Activated CD4-positive, alpha-beta memory T cell treated with anti-CD3 and anti-CD28 coated beads, Interleukin-2, amount 10 ng/mL, durations not matched to agents 7 days and 5 days (primary cell): Measurements from ENCODE around the gene WFDC10B. TPM values are rescaled to one million over a fixed set of nuclear protein-coding genes. Genes with fewer than 3 reads are reported as not detected.
"Not testable (repeated sequence)": the region's sequence is repeated elsewhere in the genome, so short reads cannot be mapped to it uniquely, and the experiment has no call there.

ENCODE experiments used
- CTCF ChIA-PET: fragments of 350-600 bp; sonication (Branson Sonifier 250); formaldehyde crosslinking; loops from one replicate; lab custom pipeline; 2021; ENCODE audit warnings: antibody characterized with exemption, inconsistent platforms; lab: Charles Lee
- POLR2A ChIA-PET: fragments of 350-600 bp; sonication (Branson Sonifier 250); formaldehyde crosslinking; loops from one replicate; lab custom pipeline; 2021; ENCODE audit warnings: antibody characterized with exemption; lab: Charles Lee
- DNase-seq: peaks from one replicate; pipeline ENCODE4 v3.0.0-alpha.2; 2020
- H3K27ac Mint-ChIP-seq: one replicate; pipeline ENCODE4 v1.8.0; 2021; ENCODE audit warnings: mild to moderate bottlenecking, mixed read lengths
- H3K27me3 Mint-ChIP-seq: one replicate; pipeline ENCODE4 v1.8.0; 2021; ENCODE audit warnings: mixed read lengths
- H3K36me3 Mint-ChIP-seq: one replicate; pipeline ENCODE4 v1.8.0; 2021; ENCODE audit warnings: low read depth, mixed read lengths
- H3K4me1 Mint-ChIP-seq: one replicate; pipeline ENCODE4 v1.8.0; 2021; ENCODE audit warnings: mixed read lengths
- H3K4me3 Mint-ChIP-seq: one replicate; pipeline ENCODE4 v1.8.0; 2021; ENCODE audit warnings: mild to moderate bottlenecking, mixed read lengths
- H3K9me3 Mint-ChIP-seq: one replicate; pipeline ENCODE4 v1.8.0; 2021; ENCODE audit warnings: mixed read lengths
- total RNA-seq, 2 experiments: library from RNA; stranded (reverse); gene quantifications; one replicate each; pipeline ENCODE4 v1.2.3, GENCODE V29; 2021

Gene WFDC10B
- not detected for total RNA-seq

- Mint-ChIP-seq H3K27me3 (peaks cover 27% of the 10 kb centered on the region), H3K9me3 (no peaks in the 10 kb centered on the region), H3K4me3 (no peak within 1 kb of the TSS), H3K27ac (no peak within 1 kb of the TSS), H3K36me3 (no peaks in the 10 kb centered on the region), H3K4me1 (no peaks in the 10 kb centered on the region)
- ChIA-PET CTCF (no interaction called here), POLR2A (no interaction called here)
- DNase-seq = no peak
Observed at GRCh38 chr20:45704969-45705637, at the start of gene WFDC10B. Gene WFDC10B, minus strand, starts transcription at chr20:45705019. Its CDS starts 19,027 bp downstream, at chr20:45685992.

GRCh38 chr20:45752746-45753145 lies 47.9 kb upstream of the WFDC10B start:
- Mint-ChIP-seq H3K27me3 (peaks cover 33% of the 10 kb centered on the region), H3K4me3 (no peak overlapping the region), H3K4me1 (peaks cover 6% of the 10 kb centered on the region), H3K36me3 (no peaks in the 10 kb centered on the region), H3K9me3 (no peaks in the 10 kb centered on the region), H3K27ac (no peak overlapping the region)
- no peak for DNase-seq
- CTCF ChIA-PET = no interaction called here
- POLR2A ChIA-PET = no interaction called here

- Mint-ChIP-seq H3K27me3 (peaks cover 37% of the 10 kb centered on the region), H3K27ac (no peak overlapping the region), H3K36me3 (no peaks in the 10 kb centered on the region), H3K9me3 (no peaks in the 10 kb centered on the region), H3K4me3 (no peak overlapping the region), H3K4me1 (peaks cover 6% of the 10 kb centered on the region)
- DNase-seq = no peak
- ChIA-PET CTCF (interaction anchor here (0.9 to 2.1 kb wide), 2 partner anchors 19 to 36 kb away, joined by 3 to 8 read pairs; no protein-coding TSS in a partner anchor), POLR2A (no interaction called here)
Observed at GRCh38 chr20:45751721-45752120, 46.9 kb upstream of the WFDC10B start.

- Mint-ChIP-seq H3K27me3 (peaks cover 30% of the 10 kb centered on the region), H3K27ac (no peak overlapping the region), H3K4me1 (no peaks in the 10 kb centered on the region), H3K36me3 (no peaks in the 10 kb centered on the region), H3K4me3 (no peak overlapping the region), H3K9me3 (no peaks in the 10 kb centered on the region)
- CTCF ChIA-PET = no interaction called here
- no peak for DNase-seq
- POLR2A ChIA-PET = no interaction called here
Observed at GRCh38 chr20:45745015-45745414, 40.2 kb upstream of the WFDC10B start.

- H3K4me3 Mint-ChIP-seq = no peak overlapping the region
- H3K27me3 Mint-ChIP-seq = peaks cover 14% of the 10 kb centered on the region
- no peaks in the 10 kb centered on the region for H3K9me3 Mint-ChIP-seq
- H3K36me3 Mint-ChIP-seq = no peaks in the 10 kb centered on the region
- no peak for DNase-seq
- H3K4me1 Mint-ChIP-seq = no peaks in the 10 kb centered on the region
- ChIA-PET CTCF (no interaction called here), POLR2A (no interaction called here)
- H3K27ac Mint-ChIP-seq = no peak overlapping the region
Observed at GRCh38 chr20:45742596-45742995, 37.8 kb upstream of the WFDC10B start.

- peaks cover 23% of the 10 kb centered on the region for H3K27me3 Mint-ChIP-seq
- H3K4me1 Mint-ChIP-seq = no peaks in the 10 kb centered on the region
- POLR2A ChIA-PET = no interaction called here
- H3K27ac Mint-ChIP-seq = no peak overlapping the region
- H3K36me3 Mint-ChIP-seq = no peaks in the 10 kb centered on the region
- peaks cover 10% of the 10 kb centered on the region for H3K9me3 Mint-ChIP-seq
- CTCF ChIA-PET = no interaction called here
- no peak overlapping the region for H3K4me3 Mint-ChIP-seq
- DNase-seq = no peak
Observed at GRCh38 chr20:45735988-45736387, 31.2 kb upstream of the WFDC10B start.

- Mint-ChIP-seq H3K9me3 (peaks cover 12% of the 10 kb centered on the region), H3K36me3 (no peaks in the 10 kb centered on the region), H3K4me3 (no peak overlapping the region), H3K27me3 (peaks cover 25% of the 10 kb centered on the region), H3K4me1 (no peaks in the 10 kb centered on the region), H3K27ac (no peak overlapping the region)
- DNase-seq = no peak
- POLR2A ChIA-PET = no interaction called here
- CTCF ChIA-PET = no interaction called here
Observed at GRCh38 chr20:45735552-45735951, 30.7 kb upstream of the WFDC10B start.

- H3K27me3 Mint-ChIP-seq = peaks cover 31% of the 10 kb centered on the region
- peaks cover 12% of the 10 kb centered on the region for H3K9me3 Mint-ChIP-seq
- ChIA-PET CTCF (interaction anchor here (0.7 kb wide), 1 partner anchor 439 kb away, joined by 3 read pairs; no protein-coding TSS in a partner anchor), POLR2A (interaction anchor here (0.7 kb wide), 1 partner anchor 18 kb away, joined by 3 read pairs; no protein-coding TSS in a partner anchor)
- no peak overlapping the region for H3K27ac Mint-ChIP-seq
- no peaks in the 10 kb centered on the region for H3K36me3 Mint-ChIP-seq
- H3K4me3 Mint-ChIP-seq = no peak overlapping the region
- no peak for DNase-seq
- H3K4me1 Mint-ChIP-seq = no peaks in the 10 kb centered on the region
Observed at GRCh38 chr20:45732199-45732598, 27.4 kb upstream of the WFDC10B start.

GRCh38 chr20:45727044-45727443 lies 22.2 kb upstream of the WFDC10B start:
- Mint-ChIP-seq H3K27me3 (peaks cover 43% of the 10 kb centered on the region), H3K4me3 (no peak overlapping the region), H3K27ac (no peak overlapping the region), H3K36me3 (no peaks in the 10 kb centered on the region), H3K4me1 (peaks cover 2% of the 10 kb centered on the region), H3K9me3 (peaks cover 5% of the 10 kb centered on the region)
- no peak for DNase-seq
- CTCF ChIA-PET = no interaction called here
- POLR2A ChIA-PET = no interaction called here

- Mint-ChIP-seq H3K27ac (no peak overlapping the region), H3K27me3 (peaks cover 41% of the 10 kb centered on the region), H3K36me3 (no peaks in the 10 kb centered on the region), H3K4me1 (peaks cover 2% of the 10 kb centered on the region), H3K9me3 (no peaks in the 10 kb centered on the region), H3K4me3 (no peak overlapping the region)
- POLR2A ChIA-PET = no interaction called here
- CTCF ChIA-PET = interaction anchor here (0.6 kb wide), 1 partner anchor 956 kb away, joined by 4 read pairs; no protein-coding TSS in a partner anchor
- DNase-seq = no peak
Observed at GRCh38 chr20:45725134-45725533, 20.3 kb upstream of the WFDC10B start.

GRCh38 chr20:45722047-45722446 lies 17.2 kb upstream of the WFDC10B start, which contains the start of gene SPINT4:
Gene SPINT4, plus strand, starts transcription at chr20:45722347. Its CDS starts 21 bp downstream, at chr20:45722368.
- Mint-ChIP-seq H3K4me3 (no peak within 1 kb of the TSS), H3K4me1 (peaks cover 1% of the 10 kb centered on the region), H3K9me3 (no peaks in the 10 kb centered on the region), H3K27ac (no peak within 1 kb of the TSS), H3K27me3 (peaks cover 52% of the 10 kb centered on the region), H3K36me3 (no peaks in the 10 kb centered on the region)
- no peak for DNase-seq
- ChIA-PET POLR2A (no interaction called here), CTCF (no interaction called here)

GRCh38 chr20:45716141-45716688 lies 11.4 kb upstream of the WFDC10B start:
- H3K27me3 Mint-ChIP-seq = peaks cover 53% of the 10 kb centered on the region
- H3K27ac Mint-ChIP-seq, DNase-seq, H3K4me3 Mint-ChIP-seq, H3K4me1 Mint-ChIP-seq, H3K9me3 Mint-ChIP-seq, H3K36me3 Mint-ChIP-seq, POLR2A ChIA-PET: not testable (repeated sequence)
- CTCF ChIA-PET = interaction anchor here (1.2 kb wide), 1 partner anchor 422 kb away, joined by 3 read pairs; no protein-coding TSS in a partner anchor

GRCh38 chr20:45701873-45702272 lies 2.9 kb downstream of the WFDC10B start, which contains the start of gene WFDC13:
Gene WFDC13, plus strand, starts transcription at chr20:45702038. Its CDS starts 86 bp downstream, at chr20:45702124.
- no peaks in the 10 kb centered on the region for H3K36me3 Mint-ChIP-seq
- no peaks in the 10 kb centered on the region for H3K9me3 Mint-ChIP-seq
- H3K4me3 Mint-ChIP-seq = no peak within 1 kb of the TSS
- H3K27me3 Mint-ChIP-seq = peaks cover 20% of the 10 kb centered on the region
- ChIA-PET CTCF (no interaction called here), POLR2A (no interaction called here)
- DNase-seq = no peak
- H3K4me1 Mint-ChIP-seq = no peaks in the 10 kb centered on the region
- no peak within 1 kb of the TSS for H3K27ac Mint-ChIP-seq
